Activated naive CD8-positive, alpha-beta T cell treated with anti-CD3 and anti-CD28 coated beads, Interleukin-2, amount 50 U/mL, for 24 hours (primary cell): Measurements from ENCODE around the gene DIS3L2.

Experiments used
- ATAC-seq: fragments of 150-1000 bp; cut with Tn5 transposase; one replicate; pipeline ENCODE4 v1.10.0; 2021
- DNase-seq: peaks from one replicate; pipeline ENCODE4 v3.0.0; 2021
- H3K27ac Mint-ChIP-seq: one replicate; pipeline ENCODE4 v1.8.0; 2021; ENCODE audit warnings: mild to moderate bottlenecking, mixed read lengths
- H3K27me3 Mint-ChIP-seq: one replicate; pipeline ENCODE4 v1.8.0; 2021; ENCODE audit warnings: mixed read lengths
- H3K36me3 Mint-ChIP-seq: one replicate; pipeline ENCODE4 v1.8.0; 2021; ENCODE audit warnings: low read depth, mixed read lengths
- H3K4me1 Mint-ChIP-seq: one replicate; pipeline ENCODE4 v1.8.0; 2021; ENCODE audit warnings: mixed read lengths
- H3K4me3 Mint-ChIP-seq: one replicate; pipeline ENCODE4 v1.8.0; 2021; ENCODE audit warnings: mild to moderate bottlenecking, moderate library complexity, mixed read lengths
- H3K9me3 Mint-ChIP-seq: one replicate; pipeline ENCODE4 v1.8.0; 2021; ENCODE audit warnings: mixed read lengths

The DIS3L2 gene

GRCh38 chr2:232225895-232226294 is 264.4 kb downstream of the DIS3L2 start:
- DNase-seq (no peak), ATAC-seq (no peak)
- H3K4me1 Mint-ChIP-seq: no peaks in the 10 kb centered on the region
- H3K36me3 Mint-ChIP-seq: peaks cover 6% of the 10 kb centered on the region
- no peak overlapping the region for H3K27ac Mint-ChIP-seq
- no peaks in the 10 kb centered on the region for H3K9me3 Mint-ChIP-seq
- H3K27me3 Mint-ChIP-seq: no peaks in the 10 kb centered on the region
- no peak overlapping the region for H3K4me3 Mint-ChIP-seq

GRCh38 chr2:232228332-232228731 is 266.8 kb downstream of the DIS3L2 start:
- Mint-ChIP-seq H3K4me3 (no peak overlapping the region), H3K27ac (no peak overlapping the region), H3K4me1 (peaks cover 5% of the 10 kb centered on the region), H3K36me3 (no peaks in the 10 kb centered on the region), H3K9me3 (no peaks in the 10 kb centered on the region), H3K27me3 (no peaks in the 10 kb centered on the region)
- DNase-seq (no peak), ATAC-seq (no peak)

- Mint-ChIP-seq H3K27ac (no peak overlapping the region), H3K9me3 (no peaks in the 10 kb centered on the region), H3K4me1 (peaks cover 5% of the 10 kb centered on the region), H3K27me3 (no peaks in the 10 kb centered on the region), H3K36me3 (no peaks in the 10 kb centered on the region), H3K4me3 (no peak overlapping the region)
- no peak for ATAC-seq
- DNase-seq: no peak
These were observed 267.7 kb downstream of the DIS3L2 start for GRCh38 chr2:232228971-232229894.

DNA sequence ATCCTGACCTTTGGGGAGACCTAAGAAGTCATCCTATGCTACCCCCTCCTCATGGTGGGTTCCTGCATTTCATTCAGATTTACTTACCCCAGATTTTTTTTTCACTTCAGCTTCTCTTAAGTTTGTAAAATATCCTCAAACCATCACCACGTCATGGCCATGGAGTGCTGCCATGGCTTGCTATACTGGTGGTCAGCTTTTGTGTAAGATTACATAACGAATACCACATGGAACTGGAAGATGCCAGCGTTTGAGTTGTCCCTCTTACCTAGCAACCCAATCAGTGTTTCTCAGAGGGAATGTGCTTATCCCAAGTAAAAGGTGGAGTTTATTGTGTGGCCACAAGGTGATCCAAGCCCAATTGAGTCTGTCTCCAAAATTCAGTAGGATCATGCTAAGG is 268.4 kb downstream of the DIS3L2 start:
- no peak overlapping the region for H3K27ac Mint-ChIP-seq
- H3K9me3 Mint-ChIP-seq: no peaks in the 10 kb centered on the region
- ATAC-seq (no peak), DNase-seq (no peak)
- peaks cover 5% of the 10 kb centered on the region for H3K4me1 Mint-ChIP-seq
- no peaks in the 10 kb centered on the region for H3K27me3 Mint-ChIP-seq
- H3K36me3 Mint-ChIP-seq: no peaks in the 10 kb centered on the region
- H3K4me3 Mint-ChIP-seq: no peak overlapping the region

- no peak for ATAC-seq
- no peak overlapping the region for H3K4me3 Mint-ChIP-seq
- no peaks in the 10 kb centered on the region for H3K36me3 Mint-ChIP-seq
- no peaks in the 10 kb centered on the region for H3K27me3 Mint-ChIP-seq
- no peak overlapping the region for H3K27ac Mint-ChIP-seq
- peak; percentile 20 for DNase-seq
- peaks cover 6% of the 10 kb centered on the region for H3K4me1 Mint-ChIP-seq
- no peaks in the 10 kb centered on the region for H3K9me3 Mint-ChIP-seq
These were observed 269.0 kb downstream of the DIS3L2 start for GRCh38 chr2:232230560-232230959.

DNA sequence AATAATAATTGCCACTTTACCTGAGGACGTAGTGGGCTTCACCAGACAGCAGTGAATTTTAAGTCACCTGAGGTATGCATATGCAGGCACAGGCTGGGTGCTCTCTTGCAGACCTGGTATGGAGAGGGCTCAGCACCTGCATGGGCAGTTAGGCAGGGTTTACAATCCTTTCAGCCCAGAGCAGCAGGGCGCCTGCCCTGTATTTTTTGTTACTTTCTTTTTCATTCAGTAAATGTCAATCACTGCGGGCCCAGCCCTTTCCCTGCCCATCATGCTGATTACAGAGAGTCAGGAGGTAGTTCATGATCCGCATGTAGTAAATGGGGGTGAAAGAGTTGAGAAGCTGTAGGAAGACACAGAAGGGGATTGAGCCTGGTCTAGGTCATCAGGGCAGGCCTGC is 270.0 kb downstream of the DIS3L2 start:
- no peak for DNase-seq
- H3K4me1 Mint-ChIP-seq: peaks cover 15% of the 10 kb centered on the region
- no peak overlapping the region for H3K27ac Mint-ChIP-seq
- no peaks in the 10 kb centered on the region for H3K36me3 Mint-ChIP-seq
- H3K9me3 Mint-ChIP-seq: no peaks in the 10 kb centered on the region
- H3K4me3 Mint-ChIP-seq: no peak overlapping the region
- no peak for ATAC-seq
- H3K27me3 Mint-ChIP-seq: no peaks in the 10 kb centered on the region

DNA sequence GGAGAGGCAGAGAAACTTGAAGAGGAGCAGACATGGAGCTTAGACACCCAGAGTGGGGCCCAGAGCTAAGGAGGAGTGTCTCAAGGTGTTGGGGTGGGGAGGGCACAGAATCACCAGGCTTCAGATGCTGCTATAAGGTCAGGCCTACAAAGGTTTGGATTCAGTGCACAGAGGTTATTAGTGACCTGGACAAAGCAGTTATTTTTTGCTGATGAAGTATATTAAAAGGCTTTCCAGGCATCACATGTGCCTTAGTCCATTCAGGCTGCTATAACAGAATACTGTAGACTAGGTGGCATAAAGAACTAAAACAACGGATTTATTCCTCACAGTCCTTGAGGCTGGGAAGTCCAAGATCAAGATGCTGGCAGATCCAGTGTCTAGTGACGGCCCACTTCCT is 271.4 kb downstream of the DIS3L2 start:
- Mint-ChIP-seq H3K4me1 (peaks cover 26% of the 10 kb centered on the region), H3K27ac (no peak overlapping the region), H3K9me3 (no peaks in the 10 kb centered on the region), H3K4me3 (no peak overlapping the region), H3K36me3 (peaks cover 2% of the 10 kb centered on the region), H3K27me3 (no peaks in the 10 kb centered on the region)
- ATAC-seq (no peak), DNase-seq (no peak)

- Mint-ChIP-seq H3K4me1 (peaks cover 40% of the 10 kb centered on the region), H3K9me3 (no peaks in the 10 kb centered on the region), H3K27me3 (no peaks in the 10 kb centered on the region), H3K27ac (no peak overlapping the region), H3K36me3 (peaks cover 7% of the 10 kb centered on the region), H3K4me3 (no peak overlapping the region)
- ATAC-seq (no peak), DNase-seq (no peak)
These were observed 273.6 kb downstream of the DIS3L2 start for GRCh38 chr2:232234922-232235615.

- Mint-ChIP-seq H3K27ac (no peak overlapping the region), H3K9me3 (no peaks in the 10 kb centered on the region), H3K4me1 (peaks cover 46% of the 10 kb centered on the region), H3K4me3 (no peak overlapping the region), H3K36me3 (peaks cover 8% of the 10 kb centered on the region), H3K27me3 (no peaks in the 10 kb centered on the region)
- DNase-seq: no peak
- no peak for ATAC-seq
These were observed 274.2 kb downstream of the DIS3L2 start for GRCh38 chr2:232235716-232236115.

GRCh38 chr2:232236200-232236599 is 274.7 kb downstream of the DIS3L2 start:
- Mint-ChIP-seq H3K27me3 (no peaks in the 10 kb centered on the region), H3K9me3 (no peaks in the 10 kb centered on the region), H3K27ac (no peak overlapping the region), H3K4me1 (peaks cover 51% of the 10 kb centered on the region), H3K4me3 (no peak overlapping the region), H3K36me3 (peaks cover 8% of the 10 kb centered on the region)
- DNase-seq (no peak), ATAC-seq (peak; percentile 85)

GRCh38 chr2:232237464-232237863 is 276.0 kb downstream of the DIS3L2 start:
- H3K36me3 Mint-ChIP-seq: peaks cover 12% of the 10 kb centered on the region
- no peaks in the 10 kb centered on the region for H3K27me3 Mint-ChIP-seq
- no peak overlapping the region for H3K4me3 Mint-ChIP-seq
- ATAC-seq (no peak), DNase-seq (no peak)
- H3K4me1 Mint-ChIP-seq: peaks cover 48% of the 10 kb centered on the region
- no peaks in the 10 kb centered on the region for H3K9me3 Mint-ChIP-seq
- H3K27ac Mint-ChIP-seq: no peak overlapping the region

- DNase-seq (no peak), ATAC-seq (no peak)
- Mint-ChIP-seq H3K4me3 (no peak overlapping the region), H3K9me3 (no peaks in the 10 kb centered on the region), H3K27me3 (no peaks in the 10 kb centered on the region), H3K4me1 (peaks cover 46% of the 10 kb centered on the region), H3K36me3 (peaks cover 12% of the 10 kb centered on the region), H3K27ac (peak overlapping the region; percentile 28)
These were observed 276.6 kb downstream of the DIS3L2 start for GRCh38 chr2:232238108-232238507.

- Mint-ChIP-seq H3K4me1 (peaks cover 46% of the 10 kb centered on the region), H3K9me3 (no peaks in the 10 kb centered on the region), H3K36me3 (peaks cover 12% of the 10 kb centered on the region), H3K27ac (no peak overlapping the region), H3K4me3 (no peak overlapping the region), H3K27me3 (no peaks in the 10 kb centered on the region)
- no peak for DNase-seq
- ATAC-seq: no peak
These were observed 277.1 kb downstream of the DIS3L2 start for GRCh38 chr2:232238596-232238995.

GRCh38 chr2:232239951-232240681 is 278.6 kb downstream of the DIS3L2 start:
- Mint-ChIP-seq H3K27me3 (no peaks in the 10 kb centered on the region), H3K36me3 (peaks cover 12% of the 10 kb centered on the region), H3K4me3 (no peak overlapping the region), H3K4me1 (peaks cover 46% of the 10 kb centered on the region), H3K9me3 (no peaks in the 10 kb centered on the region), H3K27ac (peak overlapping the region; percentile 53)
- ATAC-seq (peak; percentile 68), DNase-seq (peak; percentile 5)
